Renal pelvis (tissue), 4 donors: ENCODE measurements around the gene UBAC2. TPM values are rescaled to one million over a fixed set of nuclear protein-coding genes. Genes with fewer than 3 reads are reported as not detected.
"Not testable (repeated sequence)": the region's sequence is repeated elsewhere in the genome, so short reads cannot be mapped to it uniquely, and the experiment has no call there.

ENCODE experiments used
- DNase-seq: peaks from one replicate; pipeline ENCODE4 v3.0.0-alpha.2; 2013
- polyA plus RNA-seq, 3 donors: library from polyadenylated mRNA; unstranded; fragments of 120-200 nt; gene quantifications; one replicate each; pipeline ENCODE4 v1.2.1, GENCODE V29; 2013; ENCODE audit not compliant: insufficient read length in 3 of 3

UBAC2 gene
- polyA plus RNA-seq, 3 donors = 89.9 to 91.8 (median 90.7) TPM

DNA sequence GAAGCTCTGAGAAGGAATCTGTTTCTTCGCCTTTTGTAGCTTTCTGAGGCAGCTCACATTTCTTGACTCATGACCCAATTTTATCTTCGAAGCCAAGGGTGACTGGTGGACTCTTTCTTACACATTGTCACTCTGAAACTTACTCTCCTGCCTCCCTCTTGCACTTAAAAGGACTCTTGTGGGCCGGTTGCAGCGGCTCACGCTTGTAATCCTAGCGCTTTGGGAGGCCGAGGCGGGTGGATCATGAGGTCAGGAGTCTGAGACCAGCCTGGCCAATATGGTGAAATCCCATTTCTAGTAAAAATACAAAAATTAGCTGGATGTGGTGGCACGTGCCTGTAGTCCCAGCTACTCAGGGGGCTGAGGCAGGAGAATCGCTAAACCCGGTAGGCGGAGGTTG is 29.9 kb downstream of the UBAC2 start:
- not testable (repeated sequence) for DNase-seq

DNA sequence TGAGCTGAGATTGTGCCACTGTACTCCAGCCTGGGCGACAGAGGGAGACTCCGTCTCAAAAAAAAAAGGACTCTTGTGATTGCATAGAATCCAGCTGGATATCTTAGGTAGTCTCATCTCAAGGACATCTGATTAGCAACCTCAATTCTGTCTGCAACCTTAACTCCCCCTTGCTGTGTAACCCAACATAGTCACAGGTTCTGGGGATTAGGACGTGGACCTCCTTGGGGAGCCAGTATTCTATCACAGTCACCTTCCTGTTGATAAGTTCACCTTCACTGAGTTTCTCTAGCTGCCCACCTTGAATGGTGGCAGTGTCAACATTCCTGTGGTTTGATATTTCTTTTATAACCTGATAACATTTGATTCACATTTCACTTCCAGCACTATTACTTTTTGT is 30.3 kb downstream of the UBAC2 start:
- no peak for DNase-seq

GRCh38 chr13:99231721-99232120 is 31.1 kb downstream of the UBAC2 start:
- no peak for DNase-seq

DNA sequence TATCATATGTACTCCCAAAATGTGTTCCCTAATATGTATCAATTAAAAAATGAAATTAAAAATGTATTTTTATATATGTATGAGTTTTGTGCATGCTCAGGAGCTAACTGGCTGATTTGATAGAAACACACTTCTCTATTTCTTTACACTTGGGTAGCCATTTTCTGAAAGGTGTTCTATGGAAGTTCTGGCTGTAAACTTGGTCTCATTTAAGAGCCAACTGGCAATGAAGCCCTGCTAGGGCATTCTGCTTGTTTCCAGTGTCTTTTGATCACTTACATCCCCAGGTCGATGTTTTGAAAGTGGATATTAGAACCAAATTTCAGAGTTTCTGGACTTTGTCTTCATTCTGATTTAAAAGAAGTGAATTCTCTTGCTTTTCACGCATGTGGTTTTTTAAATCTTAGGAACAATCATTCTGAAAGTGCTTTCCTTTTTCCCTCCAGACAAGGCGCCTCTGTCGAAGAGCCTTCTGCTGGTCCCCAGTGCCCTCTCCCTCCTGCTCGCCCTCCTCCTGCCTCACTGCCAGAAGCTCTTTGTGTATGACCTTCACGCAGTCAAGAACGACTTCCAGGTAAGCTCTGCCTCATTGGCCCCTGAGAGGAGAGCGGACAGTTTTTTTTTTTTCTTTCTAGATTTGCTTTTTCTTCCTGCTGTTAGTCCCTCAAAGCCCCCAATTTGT is 37.5 kb downstream of the UBAC2 start:
- no peak for DNase-seq

DNA sequence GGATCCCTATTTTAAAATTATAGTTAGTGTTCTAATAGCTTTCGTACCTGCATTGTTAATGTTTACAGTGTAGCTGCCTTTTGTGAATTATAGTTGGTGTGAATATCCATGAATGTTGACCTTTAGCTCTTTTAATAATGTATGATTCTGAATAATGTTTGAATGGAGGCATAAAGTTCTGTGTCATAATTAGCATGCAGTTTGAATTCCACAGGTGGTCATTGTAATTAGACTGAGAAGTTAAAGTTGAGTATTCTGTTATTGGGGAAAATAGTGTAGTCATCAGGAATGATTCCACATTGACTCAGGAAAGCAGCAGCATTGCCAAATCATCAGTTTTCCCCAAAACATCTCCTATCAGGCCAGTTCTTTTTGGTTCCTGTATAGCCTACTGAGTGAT is 45.4 kb downstream of the UBAC2 start:
- no peak for DNase-seq

DNA sequence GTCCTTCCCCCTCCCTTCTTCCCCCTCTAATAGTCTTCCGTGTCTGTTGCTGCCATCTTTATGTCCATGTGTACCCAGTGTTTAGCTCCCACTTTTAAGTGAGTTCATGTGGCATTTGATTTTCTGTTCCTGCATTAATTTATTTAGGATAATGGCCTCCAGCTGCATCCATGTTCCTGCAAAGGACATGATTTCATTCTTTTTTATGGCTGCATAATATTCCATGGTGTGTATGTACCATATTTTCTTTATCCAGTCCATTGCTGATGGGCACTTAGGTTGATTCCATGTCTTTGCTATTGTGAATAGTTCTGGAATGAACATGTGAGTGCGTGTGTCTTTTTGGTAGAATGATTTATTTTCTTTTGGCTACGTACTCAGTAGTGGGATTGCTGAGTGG is 48.5 kb downstream of the UBAC2 start:
- DNase-seq = not testable (repeated sequence)

GRCh38 chr13:99249606-99250005 is 49.0 kb downstream of the UBAC2 start:
- DNase-seq = not testable (repeated sequence)

DNA sequence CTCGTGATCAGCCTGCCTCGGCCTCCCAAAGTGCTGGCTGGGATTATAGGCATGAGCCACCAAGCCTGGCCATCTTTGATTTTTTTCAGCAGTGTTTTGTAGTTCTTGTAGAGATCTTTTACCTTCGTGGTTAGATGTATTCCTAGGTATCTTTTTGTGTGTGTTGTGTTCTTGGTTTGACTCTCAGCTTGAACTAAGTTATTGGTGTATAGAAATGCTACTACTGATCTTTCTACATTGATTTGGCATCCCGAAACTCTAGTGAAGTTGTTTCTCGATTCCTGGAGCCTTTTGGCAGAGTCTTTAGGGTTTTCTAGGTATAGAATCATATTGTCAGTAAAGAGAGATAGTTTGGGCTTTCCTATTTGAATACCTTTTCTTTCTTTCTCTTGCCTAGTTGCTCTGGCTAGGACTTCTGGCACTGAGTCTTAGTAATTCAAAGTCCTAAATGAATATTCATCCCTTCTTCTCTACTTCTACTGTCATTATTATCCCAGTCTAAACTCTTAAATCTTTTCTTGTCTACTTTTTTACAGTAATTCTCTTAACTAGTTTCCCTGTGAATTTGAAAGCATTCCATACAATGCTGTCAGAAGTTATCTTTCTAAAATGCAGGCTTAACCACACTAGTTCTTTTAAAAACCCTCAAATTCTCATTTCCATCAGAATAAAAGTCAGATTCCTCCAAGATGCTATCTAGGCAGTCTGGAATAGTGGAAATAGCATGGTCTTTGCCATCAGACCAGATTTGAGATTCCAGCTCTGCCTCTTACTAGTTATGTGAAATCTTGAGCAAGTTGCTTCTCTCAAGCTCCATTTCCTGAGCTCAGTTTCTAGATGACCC is 50.5 kb downstream of the UBAC2 start:
- no peak for DNase-seq

DNA sequence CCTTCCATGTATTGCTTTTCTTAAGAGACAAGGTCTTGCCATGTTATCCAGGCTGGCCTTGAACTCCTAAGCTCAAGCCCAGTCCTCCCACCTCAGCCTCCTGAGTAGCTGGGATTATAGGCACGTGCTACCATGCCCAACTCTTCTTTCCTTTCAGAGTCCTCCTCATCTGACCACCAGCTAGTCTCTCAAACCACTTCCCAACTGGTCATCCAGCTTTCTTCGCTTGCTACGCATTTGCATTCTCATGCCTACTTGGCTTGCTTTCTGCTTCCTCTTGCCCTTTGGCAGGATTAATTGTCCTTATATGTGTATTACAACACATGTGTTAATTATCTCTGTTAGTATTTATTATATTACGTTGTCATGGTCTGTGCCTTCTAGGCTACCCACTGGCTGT is 51.3 kb downstream of the UBAC2 start:
- DNase-seq = no peak

DNA sequence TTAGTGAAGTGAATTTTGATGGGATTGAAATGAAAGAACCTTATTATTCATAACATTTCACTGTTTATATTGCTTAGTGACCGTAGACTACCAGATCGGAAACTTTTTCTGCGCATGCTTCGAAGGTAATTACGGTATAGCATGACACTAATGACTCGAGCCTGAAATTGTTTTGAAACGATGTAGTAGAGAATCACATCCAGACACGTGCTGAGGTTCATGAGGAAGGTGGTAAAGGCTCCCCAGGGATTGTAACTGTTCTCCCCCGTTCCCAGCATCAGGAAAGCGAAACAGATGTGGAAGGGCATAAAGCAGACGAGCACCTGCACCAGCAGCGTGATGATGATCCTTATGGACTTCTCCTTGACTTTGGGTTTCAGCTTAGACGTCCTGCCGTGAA is 54.2 kb downstream of the UBAC2 start:
- DNase-seq = no peak

- no peak for DNase-seq
These were observed 54.6 kb downstream of the UBAC2 start for GRCh38 chr13:99255271-99255670.

DNA sequence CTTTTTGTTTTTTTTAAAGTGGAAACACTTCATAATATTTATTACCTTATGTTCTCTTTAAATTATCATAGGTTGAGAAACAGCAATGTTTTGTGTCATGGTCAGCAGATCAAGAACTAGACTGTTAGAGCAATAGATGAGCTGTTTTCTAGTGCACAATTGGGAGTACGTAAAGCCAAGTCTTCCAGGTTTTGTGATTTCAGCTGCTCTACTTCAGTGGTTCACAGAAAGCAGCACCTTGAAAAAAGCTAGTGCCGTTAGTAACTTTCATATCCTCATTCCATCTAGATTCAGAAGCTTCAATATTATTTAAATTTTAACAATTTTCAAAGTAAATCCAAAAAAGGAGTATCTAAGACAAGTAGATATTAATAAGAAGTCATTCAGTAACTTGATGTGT is 55.6 kb downstream of the UBAC2 start:
- no peak for DNase-seq

- no peak for DNase-seq
These were observed 56.1 kb downstream of the UBAC2 start for GRCh38 chr13:99256709-99257108.

DNA sequence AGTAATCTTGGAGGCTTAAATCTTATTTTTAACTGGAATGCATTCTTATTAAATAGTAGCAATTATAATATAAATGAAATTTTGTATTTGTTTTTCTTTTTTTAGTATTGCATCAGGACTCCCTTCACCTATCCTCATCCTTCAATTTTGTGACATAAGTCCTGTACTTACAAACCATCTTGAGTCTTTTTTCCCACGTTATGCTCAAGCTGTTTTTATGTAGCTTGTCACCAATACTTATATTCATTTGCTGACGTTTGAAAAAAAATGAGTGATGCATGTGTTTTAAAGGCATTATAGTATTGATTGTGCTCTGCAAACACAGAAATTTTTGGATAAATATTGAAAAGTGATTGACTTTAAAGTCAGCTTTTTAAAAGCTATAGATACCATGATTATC is 56.6 kb downstream of the UBAC2 start:
- no peak for DNase-seq

- no peak for DNase-seq
These were observed 57.7 kb downstream of the UBAC2 start, which contains the start of gene GPR18 for GRCh38 chr13:99258210-99258860. Gene GPR18, minus strand, starts transcription at chr13:99258379. Its CDS starts 2,507 bp downstream, at chr13:99255872.

- DNase-seq = no peak
These were observed 58.3 kb downstream of the UBAC2 start for GRCh38 chr13:99258946-99259345.

GRCh38 chr13:99260216-99260615 is 59.6 kb downstream of the UBAC2 start:
- DNase-seq = no peak

DNA sequence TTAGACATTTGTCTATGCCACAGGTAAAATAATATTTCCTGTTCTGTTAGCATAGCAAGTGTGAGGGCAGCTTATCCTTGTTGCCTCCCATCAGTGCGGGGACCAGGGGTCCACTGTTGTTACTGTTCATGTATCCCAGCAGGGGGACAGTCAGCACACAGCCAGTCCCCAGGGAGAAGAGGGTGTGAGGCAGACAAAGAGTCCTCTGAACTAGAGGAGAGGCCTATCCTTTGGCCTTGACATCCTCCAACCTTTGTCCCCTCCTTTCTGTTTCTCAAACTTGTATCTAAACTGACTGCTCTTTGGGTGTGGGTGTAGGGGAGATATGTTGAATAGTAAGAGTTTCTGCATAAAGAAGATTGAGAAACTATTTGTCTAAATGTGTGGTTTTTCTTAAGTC is 60.4 kb downstream of the UBAC2 start:
- DNase-seq = no peak

DNA sequence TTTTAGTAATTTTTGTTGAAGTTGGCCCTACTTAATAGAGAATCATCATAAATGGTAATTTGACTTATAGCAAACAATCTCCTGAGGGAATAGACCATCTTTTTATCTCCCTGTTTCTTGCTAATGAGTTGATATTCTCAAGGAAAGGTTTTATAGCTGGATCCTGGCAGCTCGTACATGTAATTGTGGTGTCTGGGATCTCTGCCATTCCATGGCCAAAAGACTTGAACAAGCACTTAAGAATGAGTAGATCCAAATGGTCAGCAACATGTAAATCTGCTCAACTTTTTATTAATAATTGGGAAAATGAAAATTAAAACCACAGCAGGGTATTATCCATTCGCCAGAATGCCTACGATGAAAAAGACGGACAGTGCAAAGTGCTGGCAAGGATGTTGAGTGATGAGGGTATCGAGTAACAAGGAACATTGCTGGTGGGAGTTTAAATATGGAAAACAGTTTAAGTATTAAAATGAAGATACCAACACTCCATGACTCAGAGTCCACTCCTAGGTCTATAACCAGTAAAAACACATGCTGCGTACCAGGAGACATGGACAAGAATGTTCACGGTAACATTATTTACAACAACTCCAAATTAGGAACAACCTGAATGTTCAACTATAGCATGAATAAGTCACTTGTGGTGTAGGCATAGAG is 62.6 kb downstream of the UBAC2 start:
- peak; percentile 39 for DNase-seq

DNA sequence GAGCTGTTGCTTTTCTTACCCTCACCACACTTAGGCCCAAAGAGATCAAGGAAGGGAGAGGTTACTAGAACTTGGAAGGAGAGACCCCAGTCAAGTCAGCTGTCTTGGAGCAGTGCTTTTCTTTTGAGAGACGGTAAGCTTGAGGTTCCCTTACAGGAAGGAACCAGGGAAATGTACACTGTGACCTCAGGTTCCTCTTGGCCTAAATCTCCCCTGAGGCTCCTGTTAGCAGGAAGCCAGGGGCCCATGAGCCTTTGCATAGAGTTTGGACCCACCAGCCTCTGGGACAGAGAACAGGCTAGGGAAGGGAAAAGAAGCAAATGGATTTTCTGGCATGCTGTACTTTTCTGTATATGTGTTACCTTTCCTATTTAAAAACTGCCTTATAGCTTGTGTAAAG is 63.4 kb downstream of the UBAC2 start:
- DNase-seq = no peak

GRCh38 chr13:99265162-99265800 is 64.6 kb downstream of the UBAC2 start:
- DNase-seq = no peak
